Loucy (cell line): ENCODE data around the gene NRARP.

Experiments
- H2AFZ ChIP-seq: fragments of 200-600 bp; sonication (generic); 2 replicates; pipeline ENCODE4 v1.6.0; 2016; ENCODE audit warnings: antibody characterized with exemption, mild to moderate bottlenecking, low read length, moderate library complexity
- H3F3A ChIP-seq: fragments of 200-600 bp; 2 replicates; pipeline ENCODE4 v1.6.0; 2016; ENCODE audit warnings: antibody characterized with exemption, low read depth, mild to moderate bottlenecking
- H3K27me3 ChIP-seq: fragments of 200-600 bp; sonication (generic); 2 replicates; pipeline ENCODE4 v1.6.1; 2014; ENCODE audit warnings: low read length, mild to moderate bottlenecking; ENCODE audit not compliant: insufficient read depth, poor library complexity, severe bottlenecking
- H3K36me3 ChIP-seq: fragments of 200-600 bp; sonication (generic); 2 replicates; pipeline ENCODE4 v1.6.1; 2016; ENCODE audit warnings: low read length; ENCODE audit not compliant: insufficient read depth
- H3K4me1 ChIP-seq: fragments of 200-600 bp; sonication (generic); 2 replicates; pipeline ENCODE4 v1.5.1; 2014; ENCODE audit warnings: low read length, mild to moderate bottlenecking; ENCODE audit not compliant: insufficient read depth, poor library complexity, severe bottlenecking
- H3K4me2 ChIP-seq: fragments of 200-600 bp; sonication (generic); 2 replicates; pipeline ENCODE4 v1.6.0; 2014; ENCODE audit warnings: antibody characterized with exemption, low read length, low read depth, mild to moderate bottlenecking; ENCODE audit not compliant: poor library complexity, severe bottlenecking
- H3K4me3 ChIP-seq: fragments of 200-600 bp; sonication (generic); 2 replicates; pipeline ENCODE4 v1.5.1; 2014; ENCODE audit warnings: low read length, mild to moderate bottlenecking, mixed read lengths; ENCODE audit not compliant: poor library complexity, severe bottlenecking
- H3K79me2 ChIP-seq: fragments of 200-600 bp; sonication (generic); 2 replicates; pipeline ENCODE4 v1.6.1; 2014; ENCODE audit warnings: low read length; ENCODE audit not compliant: insufficient read depth
- H3K9ac ChIP-seq: fragments of 200-600 bp; sonication (generic); 2 replicates; pipeline ENCODE4 v1.6.0; 2014; ENCODE audit warnings: mild to moderate bottlenecking, low read depth, low read length, moderate library complexity; ENCODE audit not compliant: poor library complexity, severe bottlenecking
- H3K9me2 ChIP-seq: fragments of 200-600 bp; sonication (generic); replicated peaks from 2 replicates; pipeline ENCODE4 v1.6.1; 2016; ENCODE audit warnings: low read depth, low read length, mixed read lengths
- H3K9me3 ChIP-seq: fragments of 200-600 bp; sonication (generic); 2 replicates; pipeline ENCODE4 v1.6.1; 2014; ENCODE audit warnings: mild to moderate bottlenecking, antibody characterized with exemption, low read length, low read depth; ENCODE audit not compliant: insufficient read depth
- H4K20me1 ChIP-seq: fragments of 200-600 bp; sonication (generic); 2 replicates; pipeline ENCODE4 v1.6.0; 2014; ENCODE audit warnings: antibody characterized with exemption, low read length, mild to moderate bottlenecking; ENCODE audit not compliant: insufficient read depth, poor library complexity, severe bottlenecking
- CTCF ChIP-seq: fragments of 200-600 bp; sonication (generic); conservative IDR thresholded peaks from 2 replicates; pipeline ENCODE4 v1.5.1; 2014; ENCODE audit warnings: mild to moderate bottlenecking, antibody characterized with exemption, low read length
- EZH2phosphoT487 ChIP-seq: fragments of 200-600 bp; IDR thresholded peaks from 2 replicates; pipeline ENCODE4 v1.6.1; 2018; ENCODE audit warnings: antibody characterized with exemption, mild to moderate bottlenecking, moderate library complexity, borderline replicate concordance

Gene NRARP

GRCh38 chr9:137280474-137281344, 21.4 kb downstream of the NRARP start:
- Histone ChIP-seq H3K9me2 (no peaks in the 10 kb centered on the region), H3K4me3 (no peak overlapping the region), H4K20me1 (no peaks in the 10 kb centered on the region), H3F3A (no peaks in the 10 kb centered on the region), H3K4me2 (no peak overlapping the region), H2AFZ (no peak overlapping the region), H3K4me1 (no peaks in the 10 kb centered on the region), H3K27me3 (no peaks in the 10 kb centered on the region), H3K9ac (no peak overlapping the region), H3K9me3 (no peaks in the 10 kb centered on the region), H3K79me2 (no peaks in the 10 kb centered on the region), H3K36me3 (no peaks in the 10 kb centered on the region)
- TF ChIP-seq CTCF (no peak), EZH2phosphoT487 (no peak)

DNA sequence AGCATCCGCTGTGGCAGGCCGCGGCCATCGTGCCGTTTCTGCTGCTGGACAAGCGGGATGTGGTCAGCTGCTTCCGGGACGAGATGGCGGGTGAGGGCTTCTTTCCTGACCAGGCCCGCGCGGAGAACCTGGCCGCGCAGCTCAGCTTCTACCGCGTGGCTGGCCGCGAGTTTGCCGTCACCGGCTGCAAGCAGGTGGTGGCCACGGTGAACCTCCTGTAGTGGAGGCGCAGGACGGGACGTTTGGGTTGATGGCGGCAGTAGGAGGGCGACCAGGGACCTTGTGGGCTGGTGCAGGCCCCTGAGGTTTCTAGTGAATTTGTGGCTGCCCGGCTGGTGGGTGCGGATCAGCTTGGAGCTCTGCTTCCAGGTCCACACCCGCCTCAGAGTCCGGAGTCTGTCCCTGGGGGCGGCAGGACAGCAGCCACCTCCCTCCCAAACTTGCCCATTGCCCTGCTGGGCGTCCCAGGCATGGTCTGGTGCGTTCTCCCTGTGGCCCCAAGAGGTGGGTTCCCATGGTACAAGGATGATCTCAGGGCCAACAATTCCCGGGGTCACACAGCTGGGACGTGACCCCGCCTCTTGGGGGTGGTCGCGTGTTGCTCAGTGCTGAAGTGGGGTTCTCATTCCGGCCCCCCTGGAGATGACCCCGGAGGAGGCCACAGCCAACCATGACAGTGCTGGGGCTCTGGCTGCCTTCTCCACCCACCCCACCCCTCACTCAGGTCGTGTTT, 22.2 kb downstream of the NRARP start:
- Histone ChIP-seq H3K27me3 (no peaks in the 10 kb centered on the region), H3F3A (no peaks in the 10 kb centered on the region), H3K4me2 (no peak overlapping the region), H3K9me3 (no peaks in the 10 kb centered on the region), H3K79me2 (no peaks in the 10 kb centered on the region), H4K20me1 (no peaks in the 10 kb centered on the region), H3K9me2 (no peaks in the 10 kb centered on the region), H2AFZ (no peak overlapping the region), H3K4me3 (no peak overlapping the region), H3K4me1 (no peaks in the 10 kb centered on the region), H3K36me3 (no peaks in the 10 kb centered on the region), H3K9ac (no peak overlapping the region)
- TF ChIP-seq EZH2phosphoT487, result no peak
- TF ChIP-seq CTCF, result no peak

DNA sequence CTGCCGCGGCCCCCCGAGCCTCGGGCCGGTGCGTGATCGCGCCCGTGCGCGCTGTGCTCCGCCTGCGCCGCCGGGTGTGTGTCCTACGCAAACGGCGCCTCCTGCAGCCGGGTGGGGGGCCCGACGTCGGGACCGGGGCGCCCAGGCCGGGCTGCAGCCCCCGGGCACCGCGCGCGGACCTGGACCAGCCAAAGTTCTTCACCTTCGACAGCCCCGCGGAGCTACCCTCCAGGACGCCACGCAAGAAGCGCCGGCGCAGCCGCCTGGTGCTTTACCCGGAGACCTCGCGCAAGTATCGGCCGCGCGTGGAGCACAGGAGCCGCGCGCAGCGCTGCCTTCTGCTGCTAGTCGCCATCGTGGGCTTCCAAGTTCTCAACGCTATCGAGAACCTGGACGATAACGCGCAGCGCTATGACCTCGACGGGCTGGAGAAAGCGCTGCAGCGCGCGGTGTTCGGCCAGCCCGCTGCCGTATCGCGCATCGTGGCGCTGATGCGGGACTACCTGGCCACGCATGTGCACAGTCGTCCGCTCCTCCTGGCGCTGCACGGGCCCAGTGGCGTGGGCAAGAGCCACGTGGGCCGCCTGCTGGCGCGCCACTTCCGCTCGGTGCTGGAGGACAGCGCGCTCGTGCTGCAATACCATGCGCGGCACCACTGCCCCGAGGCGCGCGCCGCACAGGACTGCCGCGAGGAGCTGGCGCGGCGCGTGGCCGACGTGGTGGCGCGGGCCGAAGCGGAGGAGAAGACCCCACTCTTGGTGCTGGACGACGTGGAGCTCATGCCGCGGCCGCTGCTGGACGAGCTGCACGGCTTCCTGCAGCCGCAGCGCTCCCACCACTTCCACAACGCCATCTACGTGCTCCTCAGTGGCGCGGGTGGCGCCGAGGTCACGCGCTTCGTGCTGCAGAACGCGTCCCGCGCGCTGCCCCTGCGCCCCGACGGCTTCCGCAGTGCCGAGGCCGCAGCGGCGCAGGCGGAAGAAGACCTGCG, 23.1 kb downstream of the NRARP start:
- Histone ChIP-seq H2AFZ (no peak overlapping the region), H3K9ac (no peak overlapping the region), H3K9me3 (no peaks in the 10 kb centered on the region), H3F3A (no peaks in the 10 kb centered on the region), H4K20me1 (no peaks in the 10 kb centered on the region), H3K79me2 (no peaks in the 10 kb centered on the region), H3K27me3 (no peaks in the 10 kb centered on the region), H3K9me2 (no peaks in the 10 kb centered on the region), H3K4me1 (no peaks in the 10 kb centered on the region), H3K4me2 (no peak overlapping the region), H3K4me3 (no peak overlapping the region), H3K36me3 (no peaks in the 10 kb centered on the region)
- TF ChIP-seq EZH2phosphoT487, result no peak
- TF ChIP-seq CTCF, result no peak
